IPS-15b (cell line): Measurements from ENCODE around the gene FKBP1B.
A peak's percentile ranks its signal among the peaks of the same experiment; 100 is the strongest.

ENCODE experiments used
- H3K27me3 ChIP-seq: one replicate; pipeline ENCODE4 v1.6.1; 2013; ENCODE audit warnings: low read length; ENCODE audit not compliant: control insufficient read depth, insufficient read depth
- H3K36me3 ChIP-seq: one replicate; pipeline ENCODE4 v1.6.1; 2013; ENCODE audit warnings: low read length; ENCODE audit not compliant: control insufficient read depth, insufficient read depth
- H3K4me1 ChIP-seq: one replicate; pipeline ENCODE4 v1.6.1; 2013; ENCODE audit warnings: mild to moderate bottlenecking, low read length; ENCODE audit not compliant: control insufficient read depth, insufficient read depth
- H3K4me3 ChIP-seq: one replicate; pipeline ENCODE4 v1.5.1; 2013; ENCODE audit warnings: low read depth, low read length
- H3K9ac ChIP-seq: one replicate; pipeline ENCODE4 v1.6.1; 2013; ENCODE audit warnings: low read depth, mild to moderate bottlenecking, low read length
- H3K9me3 ChIP-seq: one replicate; pipeline ENCODE4 v1.6.1; 2013; ENCODE audit warnings: mild to moderate bottlenecking, low read length; ENCODE audit not compliant: control insufficient read depth, insufficient read depth

The FKBP1B gene

DNA sequence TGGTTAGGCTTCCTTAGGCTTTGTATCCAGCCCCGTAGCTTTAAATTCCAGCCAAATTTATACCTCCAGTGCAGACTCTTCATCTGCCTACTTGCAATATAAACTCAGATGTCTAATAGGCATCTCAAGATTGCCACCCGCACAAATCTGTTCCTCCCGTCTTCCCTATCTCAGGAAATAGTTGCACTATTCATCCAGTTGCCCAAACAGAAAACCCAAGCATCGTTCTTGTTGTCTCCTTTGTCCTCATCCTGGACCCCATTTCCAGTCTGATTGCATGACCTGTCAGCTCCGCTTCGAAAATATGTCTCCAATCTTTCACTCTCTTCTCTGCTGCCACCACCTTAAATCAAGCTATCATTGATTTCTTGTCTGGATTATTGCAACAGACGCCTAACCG is 2.3 kb downstream of the FKBP1B start:
- H3K4me3 ChIP-seq = no peak overlapping the region
- H3K9ac ChIP-seq = no peak overlapping the region
- no peaks in the 10 kb centered on the region for H3K36me3 ChIP-seq
- H3K4me1 ChIP-seq = peaks cover 2% of the 10 kb centered on the region
- H3K27me3 ChIP-seq = no peaks in the 10 kb centered on the region
- no peaks in the 10 kb centered on the region for H3K9me3 ChIP-seq

DNA sequence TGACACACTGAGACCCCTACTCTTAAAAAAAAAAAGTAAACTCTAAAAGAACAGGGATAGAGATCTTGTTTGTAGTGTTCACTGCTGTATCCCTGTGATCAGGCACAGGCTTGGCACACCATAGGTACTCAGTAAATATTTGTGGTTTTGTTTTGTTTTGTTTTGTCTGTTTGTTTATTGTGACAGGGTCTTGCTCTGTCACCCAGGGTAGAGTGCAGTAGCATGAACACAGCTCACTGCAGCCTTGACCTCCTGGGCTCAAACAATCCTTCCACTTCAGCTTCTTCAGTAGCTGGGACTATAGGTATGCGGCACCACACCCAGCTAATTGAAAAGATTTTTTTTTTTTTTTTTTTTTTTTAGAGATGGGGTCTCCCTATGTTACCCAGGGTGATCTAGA is 3.4 kb downstream of the FKBP1B start:
- H3K4me3 ChIP-seq = no peak overlapping the region
- H3K9ac ChIP-seq = no peak overlapping the region
- H3K27me3 ChIP-seq = no peaks in the 10 kb centered on the region
- H3K4me1 ChIP-seq = no peaks in the 10 kb centered on the region
- no peaks in the 10 kb centered on the region for H3K9me3 ChIP-seq
- H3K36me3 ChIP-seq = no peaks in the 10 kb centered on the region

GRCh38 chr2:24054366-24055010 is 4.9 kb downstream of the FKBP1B start:
- Histone ChIP-seq H3K36me3 (no peaks in the 10 kb centered on the region), H3K27me3 (no peaks in the 10 kb centered on the region), H3K9me3 (no peaks in the 10 kb centered on the region), H3K4me3 (no peak overlapping the region), H3K4me1 (no peaks in the 10 kb centered on the region), H3K9ac (no peak overlapping the region)

DNA sequence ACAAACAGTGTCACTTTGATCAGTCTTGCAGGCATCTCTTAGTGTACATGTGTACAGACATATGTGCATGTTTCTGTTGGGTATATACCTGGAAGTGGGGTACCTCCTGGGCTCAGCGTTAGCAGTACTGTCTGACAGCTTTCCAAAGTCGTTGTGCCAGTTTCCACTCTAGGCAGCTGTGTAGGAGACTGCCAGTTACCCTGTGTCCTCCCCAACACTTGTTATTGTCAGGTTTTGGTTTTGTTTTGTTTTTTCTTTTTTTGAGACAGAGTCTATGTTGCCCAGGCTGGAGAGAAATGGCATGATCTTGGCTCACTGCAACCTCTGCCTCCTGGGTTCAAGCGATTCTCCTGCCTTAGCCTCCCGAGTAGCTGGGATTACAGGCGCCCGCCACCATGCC is 6.2 kb downstream of the FKBP1B start:
- no peaks in the 10 kb centered on the region for H3K4me1 ChIP-seq
- no peak overlapping the region for H3K9ac ChIP-seq
- H3K9me3 ChIP-seq = no peaks in the 10 kb centered on the region
- no peaks in the 10 kb centered on the region for H3K27me3 ChIP-seq
- H3K36me3 ChIP-seq = no peaks in the 10 kb centered on the region
- no peak overlapping the region for H3K4me3 ChIP-seq

DNA sequence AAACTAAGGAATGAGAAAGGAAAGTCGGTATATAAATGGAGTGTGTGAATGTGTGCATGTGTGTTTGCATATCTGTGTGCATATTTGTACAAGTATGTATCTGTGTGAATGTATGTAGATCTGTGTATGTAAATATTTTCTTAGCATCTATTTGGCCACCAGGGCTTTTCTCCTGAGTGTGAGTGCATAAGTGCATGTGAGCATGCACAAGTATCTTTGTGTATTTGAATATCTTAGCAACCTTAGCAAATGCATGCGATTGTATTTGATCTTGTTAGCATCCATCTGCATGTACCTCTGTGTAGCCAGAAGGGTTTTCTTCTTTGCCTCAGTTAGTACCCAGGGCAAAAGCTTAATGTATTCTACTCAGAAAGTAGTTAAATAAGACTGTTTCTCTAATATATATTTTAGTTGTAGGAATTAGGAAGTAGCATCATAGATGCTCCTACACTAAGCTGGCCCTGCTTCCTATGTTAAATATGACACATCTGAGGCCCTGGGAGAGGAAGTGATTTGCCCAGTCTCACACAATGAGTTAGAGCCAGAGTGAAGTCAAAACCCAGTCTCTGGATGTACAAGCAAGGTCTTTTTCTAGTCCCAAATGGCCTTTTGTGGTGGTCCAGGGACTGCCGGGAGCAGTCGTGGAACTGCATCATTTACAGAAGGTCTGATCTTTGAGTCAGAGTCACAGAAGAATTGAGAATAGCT is 9.2 kb downstream of the FKBP1B start:
- Histone ChIP-seq H3K9me3 (no peaks in the 10 kb centered on the region), H3K36me3 (peaks cover 11% of the 10 kb centered on the region), H3K4me1 (no peaks in the 10 kb centered on the region), H3K9ac (no peak overlapping the region), H3K27me3 (no peaks in the 10 kb centered on the region), H3K4me3 (no peak overlapping the region)

GRCh38 chr2:24065341-24065740 is 15.8 kb downstream of the FKBP1B start:
- Histone ChIP-seq H3K9me3 (no peaks in the 10 kb centered on the region), H3K4me3 (no peak overlapping the region), H3K27me3 (no peaks in the 10 kb centered on the region), H3K4me1 (no peaks in the 10 kb centered on the region), H3K36me3 (peaks cover 11% of the 10 kb centered on the region), H3K9ac (no peak overlapping the region)

GRCh38 chr2:24072259-24072658 is 22.7 kb downstream of the FKBP1B start:
- Histone ChIP-seq H3K4me1 (no peaks in the 10 kb centered on the region), H3K36me3 (peaks cover 6% of the 10 kb centered on the region), H3K9me3 (no peaks in the 10 kb centered on the region)

DNA sequence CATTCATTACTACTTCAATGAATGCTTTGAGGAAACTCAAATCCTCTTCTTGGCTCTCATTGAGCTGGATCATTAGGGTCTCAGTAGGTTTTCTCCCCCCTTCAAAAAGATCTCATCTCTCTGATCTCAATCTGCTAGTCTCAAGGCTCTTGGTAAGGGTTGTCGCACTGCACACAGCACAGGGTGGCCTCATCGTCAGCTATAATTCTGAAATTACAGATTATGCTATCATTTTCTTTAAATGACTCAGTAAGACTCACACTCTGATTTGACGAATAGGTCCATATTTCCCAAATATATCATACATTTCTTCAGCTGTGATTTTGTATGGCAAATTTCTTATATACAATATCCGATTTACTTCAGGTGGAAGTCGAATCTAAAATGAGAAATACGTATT is 24.3 kb downstream of the FKBP1B start:
- no peak overlapping the region for H3K4me3 ChIP-seq
- H3K9ac ChIP-seq = no peak overlapping the region
- H3K4me1 ChIP-seq = no peaks in the 10 kb centered on the region
- no peaks in the 10 kb centered on the region for H3K27me3 ChIP-seq
- H3K36me3 ChIP-seq = peaks cover 6% of the 10 kb centered on the region
- no peaks in the 10 kb centered on the region for H3K9me3 ChIP-seq

More at GRCh38 chr2:24072259-24072658, 22.7 kb downstream of the FKBP1B start:
- no peak overlapping the region for H3K4me3 ChIP-seq
- H3K9ac ChIP-seq = no peak overlapping the region
- H3K27me3 ChIP-seq = no peaks in the 10 kb centered on the region

DNA sequence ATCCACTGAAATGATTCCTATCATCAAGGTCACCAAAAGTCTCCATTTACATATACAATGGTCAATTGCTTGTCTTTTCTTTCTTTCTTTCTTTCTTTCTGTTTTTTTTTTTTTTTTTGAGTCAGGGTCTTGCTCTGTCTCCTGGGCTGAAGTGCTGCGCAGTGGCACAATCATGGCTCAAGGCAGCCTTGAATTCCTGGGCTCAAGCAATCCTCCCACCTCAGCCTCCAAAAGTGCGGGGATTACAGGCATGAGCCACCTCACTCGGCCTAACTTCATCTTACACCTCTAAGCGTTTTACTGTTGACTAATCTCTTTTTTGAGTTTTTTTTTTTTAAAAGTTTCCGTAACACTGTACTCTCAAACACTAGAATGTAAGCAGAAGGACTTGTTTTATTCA is 25.7 kb downstream of the FKBP1B start:
- Histone ChIP-seq H3K27me3 (no peaks in the 10 kb centered on the region), H3K4me3 (peak overlapping the region; percentile 100), H3K9me3 (no peaks in the 10 kb centered on the region), H3K9ac (peak overlapping the region; percentile 96), H3K4me1 (no peaks in the 10 kb centered on the region), H3K36me3 (peaks cover 6% of the 10 kb centered on the region)

- Histone ChIP-seq H3K36me3 (peaks cover 6% of the 10 kb centered on the region), H3K4me3 (peak within 1 kb of the TSS; percentile 100), H3K4me1 (no peaks in the 10 kb centered on the region), H3K9ac (peak within 1 kb of the TSS; percentile 96), H3K27me3 (no peaks in the 10 kb centered on the region), H3K9me3 (no peaks in the 10 kb centered on the region)
These were observed 26.6 kb downstream of the FKBP1B start, which contains the start of gene SF3B6 for GRCh38 chr2:24075915-24076848. Gene SF3B6 (minus strand): TSS chr2:24076326. CDS start chr2:24076229, 97 bp downstream.

- H3K9me3 ChIP-seq = no peaks in the 10 kb centered on the region
- peaks cover 8% of the 10 kb centered on the region for H3K36me3 ChIP-seq
- peak overlapping the region; percentile 71 for H3K9ac ChIP-seq
- no peaks in the 10 kb centered on the region for H3K4me1 ChIP-seq
- H3K27me3 ChIP-seq = no peaks in the 10 kb centered on the region
- peak overlapping the region; percentile 75 for H3K4me3 ChIP-seq
These were observed 27.5 kb downstream of the FKBP1B start for GRCh38 chr2:24076849-24077534.
